ENCODE measurements around the gene SH3BP2. TPM values are rescaled to one million over a fixed set of nuclear protein-coding genes. Genes with fewer than 3 reads are reported as not detected.

The SH3BP2 gene
- polyA plus RNA-seq (ENCODE audit: insufficient read length in 4 of 4), result 10 to 100 TPM; 20.8 to 58.7 (median 41.4) TPM

- DNase-seq (ENCODE audit: low read depth in 4 of 4, low spot score in 2 of 4), result no peak
Observed at GRCh38 chr4:2792711-2793585, at the start of gene SH3BP2. Gene SH3BP2 (plus strand): TSS chr4:2793085. CDS start chr4:2820618, 27,533 bp downstream.

DNA sequence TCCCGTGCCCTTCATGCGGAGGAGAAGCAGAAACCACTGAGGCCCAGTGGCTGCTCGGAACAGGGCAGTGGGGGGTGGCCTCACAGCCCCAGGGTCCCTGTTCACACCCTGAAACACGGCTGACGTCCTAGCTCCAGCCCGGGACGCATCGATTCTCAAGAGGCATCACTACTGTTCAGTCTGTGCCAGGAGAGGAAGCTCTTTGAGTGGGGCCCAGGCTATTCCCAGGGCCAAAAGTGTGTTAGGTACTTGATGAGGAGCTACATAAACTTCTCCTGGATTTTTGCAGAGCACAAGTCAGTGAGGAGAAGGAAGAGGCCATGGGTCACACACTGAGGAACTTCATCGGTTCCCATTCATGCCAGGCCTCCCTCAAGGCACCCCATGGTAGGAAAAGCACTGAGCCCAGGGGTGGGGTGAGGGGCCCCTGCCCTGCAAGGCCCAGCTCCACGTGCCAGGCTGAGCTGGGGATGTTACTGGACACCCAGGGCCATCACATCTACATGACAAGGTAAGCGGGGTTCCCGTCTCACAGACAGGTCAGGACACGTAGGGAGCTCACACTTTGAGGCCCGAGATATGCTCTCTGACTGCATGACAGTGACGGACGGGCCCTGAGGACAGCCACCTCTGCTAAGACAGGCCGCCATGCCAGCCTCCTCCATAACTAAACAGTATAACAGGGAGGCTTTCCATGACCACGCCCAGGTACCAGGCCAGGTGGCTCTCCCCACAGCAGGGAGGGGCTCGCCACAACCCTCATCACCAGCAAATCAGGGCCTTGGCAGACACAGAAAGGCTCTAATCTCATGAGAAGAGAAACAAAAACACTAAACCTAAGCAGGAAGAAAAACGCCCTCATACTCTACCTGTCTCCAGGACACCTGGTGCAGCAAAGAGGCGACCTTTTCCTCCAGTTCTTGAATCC is 49.1 kb upstream of the SH3BP2 start:
- no peak for DNase-seq (ENCODE audit: low read depth in 4 of 4, low spot score in 2 of 4)

GRCh38 chr4:2744576-2745270 is 48.2 kb upstream of the SH3BP2 start:
- DNase-seq (ENCODE audit: low read depth in 4 of 4, low spot score in 2 of 4), result no peak

GRCh38 chr4:2745516-2745915 is 47.4 kb upstream of the SH3BP2 start:
- no peak for DNase-seq (ENCODE audit: low read depth in 4 of 4, low spot score in 2 of 4)

DNA sequence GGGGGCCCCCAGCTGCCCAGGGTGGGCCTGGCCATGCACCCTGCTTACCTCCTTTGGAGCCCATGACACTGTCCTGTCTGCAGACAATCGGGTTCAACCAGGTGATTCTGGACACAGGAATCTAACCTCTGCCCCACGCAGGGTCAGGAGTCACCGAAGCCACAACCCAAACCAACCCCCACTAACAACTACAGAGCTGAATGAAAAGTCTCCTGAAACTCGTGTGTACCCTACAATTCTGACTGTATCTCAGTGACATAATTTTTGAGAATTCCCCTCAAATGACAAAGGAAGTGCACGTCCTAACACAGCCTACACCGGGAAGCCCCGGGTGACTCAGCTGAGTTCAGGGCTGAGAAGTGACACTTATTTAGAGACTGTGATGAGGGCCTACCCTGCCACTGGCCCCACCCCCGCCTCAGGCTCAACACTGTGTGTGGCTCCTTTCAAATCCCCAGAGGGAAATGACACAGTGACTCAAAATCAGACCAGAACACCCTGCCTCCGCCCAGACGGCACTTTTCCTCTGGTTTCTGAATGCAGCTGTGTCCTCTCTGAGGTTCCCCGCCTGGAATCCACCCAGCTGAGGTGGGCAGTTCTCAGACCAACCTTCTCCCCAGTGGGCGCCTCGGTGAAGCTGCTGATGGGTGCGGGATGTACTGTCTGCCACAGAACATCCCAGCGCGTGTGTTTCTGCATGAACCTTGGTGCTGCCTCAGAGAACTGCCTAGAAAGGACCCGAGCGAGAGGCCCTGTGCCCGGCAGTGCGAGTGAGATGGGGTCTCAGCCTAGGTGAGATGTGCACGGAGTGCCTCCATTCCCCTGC is 46.7 kb upstream of the SH3BP2 start:
- DNase-seq (ENCODE audit: low read depth in 4 of 4, low spot score in 2 of 4), result no peak

DNA sequence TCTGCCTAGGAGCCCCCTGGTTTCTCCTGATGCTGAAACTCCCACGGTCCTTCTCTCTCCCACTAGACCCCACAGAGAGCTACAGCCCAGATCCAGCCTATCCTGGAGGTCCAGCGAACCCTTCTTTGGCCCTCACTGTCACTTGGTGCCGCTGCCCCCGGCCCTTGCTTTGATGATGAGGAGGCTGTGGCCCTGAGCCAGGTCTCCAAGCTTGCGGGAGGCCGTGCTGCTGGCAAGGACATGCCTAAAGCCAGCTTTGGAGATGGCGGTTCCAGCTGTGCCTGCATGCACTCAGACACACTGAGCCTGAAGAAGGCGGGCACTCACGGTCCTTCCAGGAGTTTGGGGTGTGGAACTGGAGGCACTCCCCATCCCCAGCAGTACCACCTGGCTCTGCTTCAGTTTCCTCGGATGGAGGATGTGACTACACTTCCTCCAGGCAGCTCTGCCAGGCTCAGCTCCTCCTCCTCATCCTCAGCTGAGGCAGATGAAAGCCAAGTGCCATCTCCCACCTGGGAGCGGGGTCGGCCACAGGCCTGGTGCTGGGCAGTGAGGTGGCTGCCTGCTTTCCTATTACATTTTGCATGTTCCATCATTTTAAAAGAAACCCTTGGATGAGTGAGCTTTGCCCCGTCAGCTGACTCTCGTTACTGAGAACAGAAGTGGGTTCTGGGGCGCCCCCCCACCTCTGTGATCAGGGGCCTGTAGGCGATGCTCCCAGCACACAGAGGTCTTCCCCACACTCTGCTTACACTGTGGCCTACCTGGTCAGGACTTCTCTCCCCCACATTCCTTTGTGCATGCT is 45.8 kb upstream of the SH3BP2 start:
- DNase-seq (ENCODE audit: low read depth in 4 of 4, low spot score in 2 of 4), result no peak

DNA sequence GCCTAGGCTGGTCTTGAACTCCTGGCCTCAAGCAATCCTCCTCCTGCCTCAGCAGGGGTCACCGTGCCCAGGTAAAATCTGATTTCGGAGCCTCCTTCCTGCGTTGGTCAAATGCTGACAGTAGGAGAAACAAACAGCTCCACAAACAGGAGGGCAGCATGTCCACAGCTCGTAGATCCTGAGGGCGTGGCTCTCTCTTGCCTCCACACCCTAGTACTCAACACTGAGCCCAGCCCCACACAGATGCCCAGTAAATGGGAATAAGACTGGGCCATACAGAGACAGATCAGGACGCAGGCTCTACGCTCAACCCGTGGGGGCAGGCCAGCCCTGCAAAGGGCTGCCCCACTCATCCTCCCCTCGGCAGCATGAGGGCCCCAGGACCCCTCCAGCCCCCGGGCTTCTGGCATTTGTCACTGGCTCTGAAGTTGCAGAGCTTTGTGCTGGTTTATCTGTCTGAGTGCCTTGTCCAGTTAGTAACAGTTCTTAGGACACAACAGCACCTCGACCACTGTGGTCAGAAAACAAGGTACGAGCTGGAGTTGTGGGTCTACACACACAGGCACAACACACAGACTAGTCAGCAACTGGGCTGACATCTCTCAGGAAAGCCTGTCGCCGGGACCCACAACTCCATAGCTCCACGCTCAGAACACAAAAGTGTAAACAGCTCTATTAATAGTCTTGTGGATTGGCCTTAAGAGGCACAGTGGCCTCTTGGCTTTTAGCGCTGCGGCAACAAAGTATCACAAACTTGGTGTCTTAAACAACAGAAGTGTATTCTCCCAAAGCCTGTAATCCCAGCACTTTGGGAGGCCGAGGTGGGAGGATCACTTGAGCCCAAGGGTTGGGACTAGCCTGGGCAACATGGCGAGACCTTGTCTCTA is 41.9 kb upstream of the SH3BP2 start:
- no peak for DNase-seq (ENCODE audit: low read depth in 4 of 4, low spot score in 2 of 4)

DNA sequence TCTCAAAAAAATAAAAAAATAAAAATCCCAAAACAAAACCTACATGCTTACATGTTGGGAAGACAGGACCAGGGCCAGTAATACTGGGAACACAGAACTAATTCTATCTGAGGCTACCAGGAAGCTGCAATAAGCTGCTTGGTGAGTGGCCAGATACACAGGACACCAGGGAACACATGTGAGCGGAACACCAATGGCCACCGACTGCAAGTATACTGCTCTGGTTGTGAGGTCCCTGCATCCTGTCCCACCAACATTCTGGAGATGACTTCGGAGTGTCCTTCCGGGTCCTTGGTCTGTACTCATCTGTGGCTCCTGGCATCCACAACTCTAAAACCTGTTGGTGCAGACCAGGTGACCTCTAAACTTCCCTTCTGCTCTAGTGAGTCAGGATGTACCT is 39.4 kb upstream of the SH3BP2 start:
- no peak for DNase-seq (ENCODE audit: low read depth in 4 of 4, low spot score in 2 of 4)

DNA sequence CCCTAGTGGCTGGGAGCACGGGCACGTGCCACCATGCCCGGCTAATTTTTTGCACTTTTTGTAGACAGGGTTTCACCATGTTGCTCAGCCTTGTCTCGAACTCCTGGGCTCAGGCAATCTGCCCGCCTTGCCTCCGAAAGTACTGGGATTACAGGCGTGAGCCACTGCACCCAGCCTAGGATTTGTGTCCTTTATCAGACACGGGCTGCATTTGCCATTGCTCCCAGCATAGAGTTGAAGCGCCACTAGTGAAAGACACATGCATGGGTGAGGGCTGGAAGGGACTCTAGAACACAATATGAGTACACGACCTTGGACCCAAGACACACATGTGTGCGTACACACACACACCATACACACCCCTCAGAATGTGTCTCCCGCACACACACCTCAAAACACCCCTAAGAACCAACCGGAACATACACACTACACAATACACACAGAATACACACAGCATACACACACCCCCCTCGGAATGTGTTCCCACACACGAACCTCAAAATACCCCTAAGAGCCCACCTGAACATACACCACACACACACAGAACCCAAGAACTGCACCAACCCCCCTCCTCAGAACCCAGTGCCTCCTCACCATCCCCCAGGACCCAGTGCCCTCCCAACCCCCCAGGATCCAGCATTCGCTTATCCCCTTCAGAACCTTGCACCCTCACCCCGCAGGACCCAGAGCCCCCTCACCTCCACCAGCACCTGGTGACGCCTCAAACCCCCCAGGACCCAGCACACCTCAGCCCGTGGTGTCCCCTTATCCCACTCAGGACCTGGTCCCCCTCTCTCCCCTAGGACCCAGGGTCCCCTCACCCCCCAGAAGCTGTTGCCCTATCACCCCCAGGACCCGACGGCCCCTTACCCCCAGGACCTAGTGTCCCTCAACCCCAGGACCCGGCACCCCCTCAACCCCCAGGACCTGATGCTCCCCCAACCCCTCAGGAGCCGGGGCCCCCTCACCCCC is 37.8 kb upstream of the SH3BP2 start:
- no peak for DNase-seq (ENCODE audit: low read depth in 4 of 4, low spot score in 2 of 4)

- DNase-seq (ENCODE audit: low read depth in 4 of 4, low spot score in 2 of 4), result peak in 1 of 4 donors; percentile 41
Observed at GRCh38 chr4:2755821-2756690, 36.8 kb upstream of the SH3BP2 start, which contains the start of gene TNIP2. Gene TNIP2 (minus strand): TSS chr4:2756336. CDS start chr4:2756289, 47 bp downstream.

- no peak for DNase-seq (ENCODE audit: low read depth in 4 of 4, low spot score in 2 of 4)
Observed at GRCh38 chr4:2756691-2757350, 36.1 kb upstream of the SH3BP2 start.

- DNase-seq (ENCODE audit: low read depth in 4 of 4, low spot score in 2 of 4), result no peak
Observed at GRCh38 chr4:2757426-2757825, 35.5 kb upstream of the SH3BP2 start.

GRCh38 chr4:2761035-2761923 is 31.6 kb upstream of the SH3BP2 start:
- DNase-seq (ENCODE audit: low read depth in 4 of 4, low spot score in 2 of 4), result no peak

DNA sequence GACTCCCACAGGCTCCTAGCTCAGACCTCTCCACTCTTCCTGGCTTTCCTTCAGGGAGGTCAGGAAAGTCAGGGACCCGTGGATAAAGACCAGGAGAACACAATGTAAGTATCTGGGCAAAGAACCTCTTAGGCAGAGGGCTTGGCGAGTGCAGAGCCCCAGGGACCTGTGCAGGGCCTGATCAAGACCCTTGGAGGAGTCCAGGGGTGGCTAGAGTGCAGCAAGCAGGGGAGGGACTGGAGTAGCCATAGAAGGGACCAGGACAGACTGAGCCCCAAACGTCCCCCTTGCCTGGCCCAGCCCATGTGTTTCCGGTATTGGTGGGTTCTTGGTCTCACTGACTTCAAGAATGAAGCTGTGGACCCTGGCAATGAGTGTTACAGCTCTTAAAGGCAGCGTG is 30.8 kb upstream of the SH3BP2 start:
- DNase-seq (ENCODE audit: low read depth in 4 of 4, low spot score in 2 of 4), result no peak
